GM21737 (cell line): ENCODE measurements around the gene FRG2C.
"Not testable (repeated sequence)": the region's sequence is repeated elsewhere in the genome, so short reads cannot be mapped to it uniquely, and the experiment has no call there.

Source experiments
- ATAC-seq: cut with Tn5 transposase; IDR thresholded peaks from one replicate; pipeline ENCODE4 v1.9.1; 2021; ENCODE audit warnings: mild to moderate bottlenecking, moderate library complexity; ENCODE audit not compliant: unreplicated experiment

The FRG2C gene

GRCh38 chr3:75669348-75670297 lies 5.5 kb downstream of the FRG2C start:
- ATAC-seq = peak; percentile 55

DNA sequence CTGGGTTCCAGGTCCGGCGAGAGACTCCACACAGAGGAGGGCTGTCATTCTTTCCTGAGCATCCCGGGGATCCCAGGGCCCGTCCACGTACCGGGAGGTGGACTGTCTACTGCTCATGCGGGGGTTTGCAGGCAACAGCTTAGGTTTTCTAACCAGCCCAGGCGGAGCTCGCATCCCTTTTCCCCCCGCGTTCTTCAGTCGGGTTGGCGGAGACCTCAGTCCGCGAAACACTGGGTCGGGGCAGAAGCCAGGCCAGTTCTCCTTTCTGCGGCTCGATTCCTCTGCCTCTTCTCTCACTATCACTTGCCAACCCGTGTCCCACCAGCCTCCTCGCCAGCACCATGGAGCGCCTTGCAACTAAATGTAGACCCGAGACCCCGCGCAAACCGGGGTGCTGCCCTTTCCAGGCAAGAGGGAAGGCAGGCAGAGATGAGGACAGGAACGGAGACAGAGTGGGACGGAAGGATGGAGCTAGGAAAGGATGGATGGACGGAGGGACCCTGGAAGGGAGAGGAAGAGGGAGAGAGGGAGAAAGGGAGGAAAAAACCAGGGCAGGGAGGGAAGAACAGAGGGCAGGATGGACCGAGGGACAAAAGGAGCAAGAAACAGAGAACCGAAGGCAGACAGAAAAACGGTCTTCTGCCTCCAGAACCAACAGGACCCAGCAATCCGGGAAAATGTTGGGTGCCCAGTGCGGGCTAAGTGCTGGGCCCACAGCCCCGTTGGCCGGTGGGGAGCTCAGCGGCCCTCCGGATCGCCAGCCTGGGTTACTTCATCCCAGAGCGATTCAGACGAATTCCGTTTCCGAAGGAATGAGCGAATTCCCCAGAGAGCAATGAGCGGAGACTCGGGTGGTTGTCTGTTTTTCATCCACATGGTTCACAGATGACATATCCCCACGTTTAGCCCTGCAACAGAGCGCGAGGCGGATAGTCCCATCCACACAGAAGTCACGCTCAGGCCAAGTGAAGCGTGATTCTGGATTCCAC lies 6.5 kb downstream of the FRG2C start:
- ATAC-seq = not testable (repeated sequence)

GRCh38 chr3:75671287-75672139 lies 7.4 kb downstream of the FRG2C start:
- ATAC-seq = not testable (repeated sequence)

DNA sequence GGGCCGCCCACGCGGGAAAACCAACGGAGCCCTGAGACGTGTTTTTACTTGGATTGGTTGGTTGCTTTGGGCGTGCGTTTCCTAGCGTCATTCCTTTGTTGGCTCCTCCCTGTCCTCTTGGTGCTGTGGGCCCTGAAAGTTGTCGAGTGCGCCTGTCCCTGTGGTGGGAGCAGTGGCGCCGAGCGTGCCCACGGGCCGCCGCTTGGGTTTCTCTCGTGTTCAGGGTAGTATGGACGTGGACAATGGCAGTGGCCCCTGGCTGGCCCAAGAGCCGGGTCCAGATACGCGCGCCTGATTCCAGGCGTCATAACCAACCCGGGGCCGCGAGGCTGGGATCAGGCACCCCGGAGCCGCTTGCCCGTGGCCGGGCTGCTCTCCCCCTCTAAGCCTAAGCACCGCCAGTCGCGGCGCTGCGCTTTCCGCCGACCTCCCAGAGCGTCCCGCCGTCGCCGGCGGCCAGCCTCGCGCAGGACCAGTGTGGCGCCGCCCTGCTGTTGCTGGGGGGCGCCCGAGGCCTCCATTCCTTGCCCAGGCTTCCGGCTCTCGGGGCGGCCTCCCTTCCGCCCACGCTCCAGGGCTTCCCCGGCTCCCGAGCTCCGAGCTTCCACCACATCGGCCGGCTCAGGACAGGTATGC lies 8.1 kb downstream of the FRG2C start:
- not testable (repeated sequence) for ATAC-seq

DNA sequence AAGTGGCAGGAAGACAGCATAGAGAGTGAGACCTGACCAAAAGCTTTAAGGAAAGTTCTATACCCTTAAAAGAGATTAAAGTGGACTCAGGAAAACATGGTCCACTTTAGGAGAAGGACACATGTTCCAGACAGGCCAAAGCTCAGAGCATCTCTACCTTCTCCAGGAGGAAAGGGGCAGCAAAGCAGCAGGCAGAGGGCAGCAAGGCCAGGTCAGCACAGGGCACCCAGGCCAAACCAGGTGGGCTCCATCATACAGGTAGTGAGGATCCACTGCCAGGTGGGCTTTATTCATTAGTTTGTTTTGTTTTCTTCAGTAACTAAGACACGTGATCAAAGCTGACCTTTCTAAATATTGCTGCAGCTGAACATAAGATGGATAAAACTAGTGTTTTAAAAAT lies 19.8 kb downstream of the FRG2C start:
- ATAC-seq = not testable (repeated sequence)

DNA sequence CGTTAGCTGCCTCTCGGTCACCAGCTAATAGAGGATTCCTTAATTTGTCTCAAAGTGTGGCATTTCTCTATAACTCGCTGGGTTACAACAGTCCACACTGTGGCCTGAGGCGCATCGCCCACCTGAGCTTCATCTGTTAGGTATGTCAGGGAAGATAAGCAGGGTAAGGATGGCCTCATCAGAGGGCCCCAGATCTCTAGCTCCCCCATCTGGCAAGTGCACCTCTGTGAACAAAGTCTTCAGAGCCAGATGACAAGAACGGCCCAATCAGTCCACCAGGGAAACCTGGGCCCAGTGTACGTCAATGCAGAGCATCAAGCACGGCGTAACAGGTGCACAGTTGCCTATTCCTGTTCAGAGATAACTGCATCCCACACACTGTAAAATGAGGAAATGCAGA lies 23.2 kb downstream of the FRG2C start:
- no peak for ATAC-seq

DNA sequence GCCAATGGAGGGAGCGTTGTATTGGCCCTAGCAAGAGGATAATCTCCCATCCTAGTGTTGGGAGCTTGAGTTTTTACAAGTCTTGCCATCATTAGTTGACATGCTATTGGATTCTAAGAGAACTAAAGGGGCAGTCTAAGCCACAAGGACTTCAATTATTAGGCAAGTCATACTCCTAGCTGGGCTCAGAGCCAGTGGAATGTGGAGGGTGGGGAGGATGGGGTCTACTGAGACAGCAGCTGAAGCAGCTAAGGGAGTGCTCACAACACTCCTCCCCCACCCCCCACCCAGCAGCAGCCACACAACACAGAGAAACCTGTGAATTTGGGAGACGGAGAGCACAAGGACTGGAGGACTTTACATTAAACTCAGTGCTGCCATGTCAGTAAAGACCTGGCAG lies 27.9 kb downstream of the FRG2C start:
- no peak for ATAC-seq
